BLaER1 treated with 17β-estradiol and CSF1 and Interleukin-3, amounts not matched to agents 10 nM and 100 nM (cell line): ENCODE results near the gene MINPP1.
A peak's percentile ranks its signal among the peaks of the same experiment; 100 is the strongest.
"Not testable (repeated sequence)": the region's sequence is repeated elsewhere in the genome, so short reads cannot be mapped to it uniquely, and the experiment has no call there.

Source experiments
- H3K27ac ChIP-seq, 11 experiments: shearing (Covaris generic); formaldehyde crosslinking; 2 replicates each; pipeline ENCODE4 v1.8.1; 2022
- H3K27me3 ChIP-seq, 11 experiments: shearing (Covaris generic); formaldehyde crosslinking; 2 replicates each; pipeline ENCODE4 v1.8.1; 2022
- H3K36me3 ChIP-seq, 11 experiments: shearing (Covaris generic); formaldehyde crosslinking; 2 replicates each; pipeline ENCODE4 v1.8.1; 2022
- H3K4me1 ChIP-seq, 10 experiments: shearing (Covaris generic); formaldehyde crosslinking; 2 replicates each; pipeline ENCODE4 v1.8.1; 2022
- H3K4me2 ChIP-seq, 11 experiments: shearing (Covaris generic); formaldehyde crosslinking; 2 replicates each; pipeline ENCODE4 v1.8.1; 2022
- H3K4me3 ChIP-seq, 10 experiments: shearing (Covaris generic); formaldehyde crosslinking; 2 replicates each; pipeline ENCODE4 v1.8.1; 2022
- H3K9ac ChIP-seq, 11 experiments: shearing (Covaris generic); formaldehyde crosslinking; 2 replicates each; pipeline ENCODE4 v1.8.1; 2022
- H3K9me3 ChIP-seq, 11 experiments: shearing (Covaris generic); formaldehyde crosslinking; replicated peaks in 1 of 11; 2 replicates each; pipeline ENCODE4 v1.8.1; 2022
- H4K20me1 ChIP-seq, 11 experiments: shearing (Covaris generic); formaldehyde crosslinking; 2 replicates each; pipeline ENCODE4 v1.8.1; 2022
- Cebpa-rat ChIP-seq, 11 experiments: shearing (Covaris generic); IDR thresholded peaks; 2 replicates each; pipeline ENCODE4 v1.8.1; 2022

Gene MINPP1

GRCh38 chr10:87504640-87505365 is at the start of gene MINPP1:
Gene MINPP1, plus strand, starts transcription at chr10:87504893. Its CDS starts 23 bp downstream, at chr10:87504916.
- H3K4me1 ChIP-seq = peaks cover 18 to 34% (median 25%) of the 10 kb centered on the region in 10 experiments
- H3K9me3 ChIP-seq = no peaks in the 10 kb centered on the region
- peak within 1 kb of the TSS; percentile 66 to 83 (median 76) for H3K9ac ChIP-seq
- peak within 1 kb of the TSS; percentile 68 to 96 (median 86) for H3K4me3 ChIP-seq
- peak within 1 kb of the TSS; percentile 78 to 98 (median 91) for H3K4me2 ChIP-seq
- H3K36me3 ChIP-seq = peaks cover 7 to 21% (median 12%) of the 10 kb centered on the region in 11 experiments; a peak in 18 of 22 replicates
- TF ChIP-seq Cebpa-rat (IDR thresholded peaks at IDR 0.05) = no peak
- H4K20me1 ChIP-seq = peaks cover 0 to 22% (median 10%) of the 10 kb centered on the region in 11 experiments; a peak in 12 of 22 replicates
- peak within 1 kb of the TSS; percentile 12 to 79 (median 61); a peak in 19 of 22 replicates for H3K27ac ChIP-seq
- H3K27me3 ChIP-seq = no peaks in the 10 kb centered on the region

- H3K27ac ChIP-seq, H3K36me3 ChIP-seq, H3K9me3 ChIP-seq, H4K20me1 ChIP-seq, H3K27me3 ChIP-seq, H3K4me1 ChIP-seq, H3K4me2 ChIP-seq, H3K9ac ChIP-seq, H3K4me3 ChIP-seq: not testable (repeated sequence)
Observed at GRCh38 chr10:87456586-87457220, 48.0 kb upstream of the MINPP1 start.

- not testable (repeated sequence) for H3K4me2 ChIP-seq, H3K4me3 ChIP-seq, H4K20me1 ChIP-seq, H3K36me3 ChIP-seq, H3K9ac ChIP-seq, H3K9me3 ChIP-seq, H3K27me3 ChIP-seq, H3K27ac ChIP-seq, H3K4me1 ChIP-seq
Observed at GRCh38 chr10:87461751-87462150, 42.9 kb upstream of the MINPP1 start.

- not testable (repeated sequence) for H3K4me1 ChIP-seq, H3K4me3 ChIP-seq, H3K36me3 ChIP-seq, H3K4me2 ChIP-seq, H3K27me3 ChIP-seq, H4K20me1 ChIP-seq, H3K9me3 ChIP-seq, H3K27ac ChIP-seq, H3K9ac ChIP-seq
Observed at GRCh38 chr10:87466849-87467248, 37.8 kb upstream of the MINPP1 start.

GRCh38 chr10:87488733-87489132 is 16.0 kb upstream of the MINPP1 start:
- not testable (repeated sequence) for H3K27ac ChIP-seq, H3K4me1 ChIP-seq, H3K27me3 ChIP-seq, H3K36me3 ChIP-seq, H3K9me3 ChIP-seq, H3K4me3 ChIP-seq, H3K4me2 ChIP-seq, H4K20me1 ChIP-seq, H3K9ac ChIP-seq

GRCh38 chr10:87490285-87490684 is 14.4 kb upstream of the MINPP1 start:
- H3K9me3 ChIP-seq, H4K20me1 ChIP-seq, H3K4me2 ChIP-seq, H3K27me3 ChIP-seq, H3K4me1 ChIP-seq, H3K9ac ChIP-seq, H3K36me3 ChIP-seq, H3K4me3 ChIP-seq, H3K27ac ChIP-seq: not testable (repeated sequence)

- not testable (repeated sequence) for H3K4me3 ChIP-seq, H3K9ac ChIP-seq, H3K9me3 ChIP-seq, H3K27me3 ChIP-seq, H3K36me3 ChIP-seq, H4K20me1 ChIP-seq, H3K4me1 ChIP-seq, H3K4me2 ChIP-seq, H3K27ac ChIP-seq
Observed at GRCh38 chr10:87492450-87492849, 12.2 kb upstream of the MINPP1 start.

GRCh38 chr10:87495446-87495845 is 9.2 kb upstream of the MINPP1 start:
- not testable (repeated sequence) for H3K4me2 ChIP-seq, H3K36me3 ChIP-seq, H4K20me1 ChIP-seq, H3K27me3 ChIP-seq, H3K4me1 ChIP-seq, H3K4me3 ChIP-seq, H3K9ac ChIP-seq, H3K9me3 ChIP-seq, H3K27ac ChIP-seq

- H3K4me1 ChIP-seq, H3K9ac ChIP-seq, H3K4me2 ChIP-seq, H3K36me3 ChIP-seq, H3K27me3 ChIP-seq, H3K27ac ChIP-seq, H3K9me3 ChIP-seq, H3K4me3 ChIP-seq, H4K20me1 ChIP-seq: not testable (repeated sequence)
Observed at GRCh38 chr10:87497386-87497785, 7.3 kb upstream of the MINPP1 start.

GRCh38 chr10:87498106-87498789 is 6.4 kb upstream of the MINPP1 start:
- H3K27me3 ChIP-seq, H3K27ac ChIP-seq, H3K36me3 ChIP-seq, H3K9ac ChIP-seq, H4K20me1 ChIP-seq, H3K4me3 ChIP-seq, H3K4me2 ChIP-seq, H3K4me1 ChIP-seq, H3K9me3 ChIP-seq: not testable (repeated sequence)
